Prostate gland (tissue), 2 donors: ENCODE measurements around the gene ACOXL. TPM values are rescaled to one million over a fixed set of nuclear protein-coding genes. Genes with fewer than 3 reads are reported as not detected.

Experiments used
- DNase-seq: peaks from one replicate; pipeline ENCODE4 v3.0.0-alpha.2; 2019; ENCODE audit warnings: low spot score
- H3K27ac ChIP-seq, 2 donors: fragments of 200-600 bp; sonication (generic); 2 replicates each; pipeline ENCODE4 v1.5.1; 2017 to 2019
- H3K27me3 ChIP-seq: fragments of 200-600 bp; sonication (generic); replicated peaks from 2 replicates; pipeline ENCODE4 v1.5.1; 2019; ENCODE audit not compliant: insufficient read depth
- H3K36me3 ChIP-seq, 2 donors: fragments of 200-600 bp; sonication (generic); 1 replicate in 1 of 2; 2 replicates in 1 of 2; pipeline versions ENCODE4 v1.5.1 to v1.8.1; 2017 to 2019
- H3K4me1 ChIP-seq: fragments of 200-600 bp; sonication (generic); replicated peaks from 2 replicates; pipeline ENCODE4 v1.5.1; 2019
- H3K4me3 ChIP-seq, 2 donors: fragments of 200-600 bp; sonication (generic); 2 replicates each; pipeline ENCODE4 v1.5.1; 2017 to 2019
- H3K9me3 ChIP-seq: fragments of 200-600 bp; sonication (generic); 2 replicates; pipeline ENCODE4 v1.5.1; 2017
- POLR2A ChIP-seq: fragments of 450-650 bp; IDR thresholded peaks from one replicate; pipeline ENCODE4 v1.6.1; 2016; ENCODE audit warnings: antibody characterized with exemption, mild to moderate bottlenecking
- POLR2AphosphoS5 ChIP-seq: sonication (generic); formaldehyde crosslinking; IDR thresholded peaks from one replicate; pipeline ENCODE4 v1.6.1; 2017; ENCODE audit warnings: antibody characterized with exemption
- WGBS: methylation state at CpG from one replicate; pipeline ENCODE4 v1.1.5; 2018; 5-methylcytosine and 5-hydroxymethylcytosine counted together
- intact Hi-C: fragments of 100-400 bp; cut with DNase I; formaldehyde crosslinking; loops from one replicate; pipeline ENCODE4 v1.14.2; 2022
- total RNA-seq, 2 donors: library from RNA; depleted of rRNA; stranded (reverse); fragments of >200 nt; gene quantifications; one replicate each; pipeline ENCODE4 v1.1.0, GENCODE V29; 2016
- TF ChIP-seq, protein P1 (sequence below), 4 experiments: fragments of 200-600 bp in 2 of 4; fragments of 450-650 bp in 2 of 4; sonication (generic) in 2 of 4; IDR thresholded peaks; 1 replicate in 3 of 4; 2 replicates in 1 of 4; pipeline ENCODE4 v1.5.1; 2016 to 2019; ENCODE audit warnings: antibody characterized with exemption in 4 of 4, mild to moderate bottlenecking in 2 of 4, moderate library complexity in 2 of 4

ACOXL gene
- total RNA-seq, 2 donors from 2014 or later, result 8.0 to 8.3 TPM

DNA sequence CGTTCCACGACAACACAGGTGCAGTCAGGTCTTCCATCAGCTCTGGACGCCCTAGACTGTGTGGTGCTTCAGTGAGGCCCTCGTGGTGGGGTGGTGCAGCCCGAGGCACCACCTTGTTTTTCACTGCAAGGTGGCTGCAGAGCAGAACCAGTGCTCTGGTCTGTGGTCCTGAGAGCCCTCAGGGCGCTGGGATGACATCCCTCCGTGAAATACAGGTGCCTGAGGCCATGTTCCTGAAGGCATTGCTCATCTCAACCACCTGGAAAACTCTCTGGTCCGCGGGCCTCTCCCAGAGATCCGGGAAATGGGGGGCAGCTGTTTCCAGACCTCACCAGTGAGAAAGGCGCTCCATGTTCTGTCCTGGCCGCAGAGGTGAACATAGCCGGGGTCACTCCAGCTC, 119.2 kb downstream of the ACOXL start:
- TF ChIP-seq POLR2A (no peak), POLR2AphosphoS5 (no peak)
- TF ChIP-seq, protein P1, sequence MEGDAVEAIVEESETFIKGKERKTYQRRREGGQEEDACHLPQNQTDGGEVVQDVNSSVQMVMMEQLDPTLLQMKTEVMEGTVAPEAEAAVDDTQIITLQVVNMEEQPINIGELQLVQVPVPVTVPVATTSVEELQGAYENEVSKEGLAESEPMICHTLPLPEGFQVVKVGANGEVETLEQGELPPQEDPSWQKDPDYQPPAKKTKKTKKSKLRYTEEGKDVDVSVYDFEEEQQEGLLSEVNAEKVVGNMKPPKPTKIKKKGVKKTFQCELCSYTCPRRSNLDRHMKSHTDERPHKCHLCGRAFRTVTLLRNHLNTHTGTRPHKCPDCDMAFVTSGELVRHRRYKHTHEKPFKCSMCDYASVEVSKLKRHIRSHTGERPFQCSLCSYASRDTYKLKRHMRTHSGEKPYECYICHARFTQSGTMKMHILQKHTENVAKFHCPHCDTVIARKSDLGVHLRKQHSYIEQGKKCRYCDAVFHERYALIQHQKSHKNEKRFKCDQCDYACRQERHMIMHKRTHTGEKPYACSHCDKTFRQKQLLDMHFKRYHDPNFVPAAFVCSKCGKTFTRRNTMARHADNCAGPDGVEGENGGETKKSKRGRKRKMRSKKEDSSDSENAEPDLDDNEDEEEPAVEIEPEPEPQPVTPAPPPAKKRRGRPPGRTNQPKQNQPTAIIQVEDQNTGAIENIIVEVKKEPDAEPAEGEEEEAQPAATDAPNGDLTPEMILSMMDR (IDR thresholded peaks at IDR 0.05), result no peak
- Histone ChIP-seq H3K9me3 (no peaks in the 10 kb centered on the region), H3K4me3 (no peak overlapping the region), H3K4me1 (no peaks in the 10 kb centered on the region), H3K27ac (no peak overlapping the region), H3K36me3 (no peaks in the 10 kb centered on the region), H3K27me3 (no peaks in the 10 kb centered on the region)
- 94% methylated on average over 13 of the region's 13 CpGs for WGBS
- no peak for DNase-seq
- intact Hi-C loops, result no loop called here

DNA sequence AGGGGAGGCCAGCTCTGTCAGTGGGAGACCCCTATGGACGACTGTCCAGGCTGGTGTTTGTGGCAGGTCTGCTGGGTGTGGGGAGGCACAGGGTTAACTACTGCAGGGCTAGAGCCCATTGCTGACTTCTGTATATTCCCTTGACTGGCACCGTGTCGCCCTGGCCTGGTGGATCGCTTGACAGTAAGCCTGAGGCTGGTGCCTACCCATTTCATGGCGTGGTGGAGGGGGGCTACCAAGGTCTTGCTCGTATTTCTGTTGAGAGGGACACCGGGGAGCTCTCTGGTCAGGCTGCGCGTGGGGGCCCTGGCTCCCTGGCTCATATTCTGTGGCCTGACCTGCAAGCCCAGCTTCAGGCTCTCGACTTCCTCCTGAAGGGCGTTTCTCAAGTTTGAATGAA, 119.7 kb downstream of the ACOXL start:
- Histone ChIP-seq H3K9me3 (no peaks in the 10 kb centered on the region), H3K4me3 (no peak overlapping the region), H3K4me1 (no peaks in the 10 kb centered on the region), H3K27me3 (no peaks in the 10 kb centered on the region), H3K27ac (no peak overlapping the region), H3K36me3 (no peaks in the 10 kb centered on the region)
- intact Hi-C loops, result no loop called here
- TF ChIP-seq, protein P1 (IDR thresholded peaks at IDR 0.05), result no peak
- no peak for TF ChIP-seq POLR2A
- no peak for TF ChIP-seq POLR2AphosphoS5
- no peak for DNase-seq
- WGBS, result 90% methylated on average over 11 of the region's 11 CpGs

DNA sequence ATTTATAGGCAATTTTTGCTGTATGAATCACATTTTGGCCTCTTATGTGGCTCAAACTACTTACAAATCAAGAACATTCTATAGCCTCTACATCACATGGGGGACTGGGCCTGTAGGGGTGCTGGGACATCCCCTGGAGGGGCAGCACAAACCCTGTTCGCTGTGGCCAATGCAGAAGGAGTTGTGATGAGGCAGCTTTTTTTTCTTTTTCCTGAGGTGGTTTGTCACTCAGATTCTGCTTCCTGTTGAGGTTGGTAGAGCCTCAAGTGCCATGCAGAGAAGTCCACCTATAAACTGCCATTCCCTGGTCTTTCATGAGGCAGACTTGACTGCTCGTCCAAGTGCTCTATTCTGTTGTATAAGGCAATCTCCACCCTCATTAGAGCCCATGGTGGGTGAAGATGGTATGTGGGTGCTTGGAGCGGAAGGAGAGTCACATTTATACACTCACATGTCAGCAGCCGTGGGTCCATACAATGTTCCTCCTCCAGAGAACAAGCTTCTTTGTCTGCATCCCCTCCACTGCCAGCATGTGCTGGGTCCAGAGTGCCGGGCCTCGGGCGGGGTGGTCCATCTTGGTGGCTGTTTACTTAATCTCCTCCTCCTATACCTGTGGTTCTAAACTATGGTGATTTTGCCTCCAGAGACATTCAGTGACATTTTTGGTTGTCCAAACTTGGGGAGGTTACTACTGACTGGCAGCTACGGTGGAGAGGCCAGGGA, 120.3 kb downstream of the ACOXL start:
- intact Hi-C loops, result no loop called here
- TF ChIP-seq POLR2A, result no peak
- TF ChIP-seq, protein P1 (IDR thresholded peaks at IDR 0.05), result no peak
- no peak for TF ChIP-seq POLR2AphosphoS5
- no peak overlapping the region for H3K27ac ChIP-seq
- H3K27me3 ChIP-seq, result no peaks in the 10 kb centered on the region
- no peak overlapping the region for H3K4me3 ChIP-seq
- no peak for DNase-seq
- 90% methylated on average over 8 of the region's 8 CpGs for WGBS
- no peaks in the 10 kb centered on the region for H3K9me3 ChIP-seq
- H3K4me1 ChIP-seq, result no peaks in the 10 kb centered on the region
- no peaks in the 10 kb centered on the region for H3K36me3 ChIP-seq

DNA sequence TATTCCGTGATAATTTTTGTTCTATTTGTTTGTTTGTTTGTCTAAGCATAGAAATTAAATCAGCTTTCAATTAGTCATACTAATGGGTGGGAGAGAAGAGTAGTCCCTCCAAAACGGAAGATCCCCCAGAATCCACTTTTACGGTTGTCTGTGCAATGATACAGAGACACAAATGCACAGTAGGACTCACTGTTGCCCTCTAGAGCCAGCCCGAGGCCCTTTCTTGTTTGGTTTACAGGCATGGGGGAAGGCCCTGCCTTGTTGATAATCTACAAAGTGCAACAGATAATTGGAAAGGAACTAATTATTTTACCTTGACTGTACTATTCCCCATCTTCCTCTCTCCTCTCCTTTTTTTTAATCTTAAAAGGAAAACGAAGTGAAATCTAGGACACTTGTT, 121.1 kb downstream of the ACOXL start:
- H3K27me3 ChIP-seq, result no peaks in the 10 kb centered on the region
- no peak overlapping the region for H3K4me3 ChIP-seq
- H3K4me1 ChIP-seq, result no peaks in the 10 kb centered on the region
- intact Hi-C loops, result no loop called here
- 65% methylated on average over 5 of the region's 5 CpGs for WGBS
- no peak for DNase-seq
- H3K36me3 ChIP-seq, result no peaks in the 10 kb centered on the region
- no peaks in the 10 kb centered on the region for H3K9me3 ChIP-seq
- H3K27ac ChIP-seq, result no peak overlapping the region
- no peak for TF ChIP-seq POLR2AphosphoS5
- TF ChIP-seq, protein P1 (IDR thresholded peaks at IDR 0.05), result no peak
- no peak for TF ChIP-seq POLR2A

DNA sequence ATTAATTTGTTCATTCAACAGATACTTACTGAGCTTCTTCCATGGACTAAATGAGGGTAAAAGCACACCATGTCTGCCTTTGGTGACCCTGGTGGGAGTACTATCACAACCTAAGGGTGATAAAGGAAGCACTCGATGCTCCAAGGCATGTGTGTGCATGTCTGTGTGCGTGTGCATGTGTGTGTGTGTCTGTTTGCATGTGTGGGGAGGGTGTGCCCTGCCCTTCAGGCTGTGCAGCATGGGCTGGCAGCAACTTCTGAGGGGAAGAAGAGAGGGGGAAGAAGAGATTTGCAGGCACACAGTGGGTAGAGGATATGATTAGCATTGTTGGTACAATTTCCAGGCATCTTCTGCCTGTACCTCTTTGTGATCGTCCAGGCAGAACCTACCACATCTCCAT, 121.6 kb downstream of the ACOXL start:
- intact Hi-C loops, result no loop called here
- Histone ChIP-seq H3K4me3 (no peak overlapping the region), H3K36me3 (no peaks in the 10 kb centered on the region), H3K9me3 (no peaks in the 10 kb centered on the region), H3K4me1 (no peaks in the 10 kb centered on the region), H3K27ac (no peak overlapping the region), H3K27me3 (no peaks in the 10 kb centered on the region)
- no peak for DNase-seq
- WGBS, result 94% methylated on average over 3 of the region's 3 CpGs
- TF ChIP-seq, protein P1 (IDR thresholded peaks at IDR 0.05), result no peak
- TF ChIP-seq POLR2A (no peak), POLR2AphosphoS5 (no peak)
